Thyroid gland (tissue), 4 donors: Measurements from ENCODE around the gene TC2N.

Source experiments
- POLR2A ChIP-seq, 2 donors: fragments of 450-650 bp; IDR thresholded peaks; one replicate each; pipeline ENCODE4 v1.6.1; 2017; ENCODE audit warnings: antibody characterized with exemption in 2 of 2, mild to moderate bottlenecking in 2 of 2, moderate library complexity in 1 of 2
- TF ChIP-seq, protein P1 (sequence below), 6 experiments: fragments of 200-600 bp in 3 of 6; fragments of 450-650 bp in 3 of 6; sonication (generic) in 3 of 6; IDR thresholded peaks; one replicate each; pipeline ENCODE4 v1.5.1; 2016 to 2019; ENCODE audit warnings: antibody characterized with exemption in 6 of 6, mild to moderate bottlenecking in 2 of 6, inconsistent platforms in 1 of 6, moderate library complexity in 1 of 6

DNA sequence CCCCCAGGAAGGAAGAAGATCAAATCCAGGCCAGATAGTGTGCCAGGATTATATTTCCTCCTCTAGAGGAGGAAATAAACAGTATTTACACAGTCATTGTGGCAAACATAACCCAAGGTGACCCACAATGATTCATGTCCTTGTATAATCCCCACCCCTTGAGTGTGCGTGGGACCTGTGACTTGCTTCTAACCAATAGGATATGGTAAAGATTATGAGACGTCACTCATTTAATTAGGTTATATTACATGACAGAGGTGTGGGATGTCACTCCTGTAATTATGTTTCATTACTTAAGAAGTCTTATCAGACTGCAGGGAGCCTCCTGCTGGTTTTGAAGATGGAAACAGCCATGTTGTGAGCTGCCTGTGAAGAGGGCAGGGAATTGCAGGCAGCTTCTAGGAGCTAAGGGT, 123.3 kb downstream of the TC2N start:
- TF ChIP-seq, protein P1, sequence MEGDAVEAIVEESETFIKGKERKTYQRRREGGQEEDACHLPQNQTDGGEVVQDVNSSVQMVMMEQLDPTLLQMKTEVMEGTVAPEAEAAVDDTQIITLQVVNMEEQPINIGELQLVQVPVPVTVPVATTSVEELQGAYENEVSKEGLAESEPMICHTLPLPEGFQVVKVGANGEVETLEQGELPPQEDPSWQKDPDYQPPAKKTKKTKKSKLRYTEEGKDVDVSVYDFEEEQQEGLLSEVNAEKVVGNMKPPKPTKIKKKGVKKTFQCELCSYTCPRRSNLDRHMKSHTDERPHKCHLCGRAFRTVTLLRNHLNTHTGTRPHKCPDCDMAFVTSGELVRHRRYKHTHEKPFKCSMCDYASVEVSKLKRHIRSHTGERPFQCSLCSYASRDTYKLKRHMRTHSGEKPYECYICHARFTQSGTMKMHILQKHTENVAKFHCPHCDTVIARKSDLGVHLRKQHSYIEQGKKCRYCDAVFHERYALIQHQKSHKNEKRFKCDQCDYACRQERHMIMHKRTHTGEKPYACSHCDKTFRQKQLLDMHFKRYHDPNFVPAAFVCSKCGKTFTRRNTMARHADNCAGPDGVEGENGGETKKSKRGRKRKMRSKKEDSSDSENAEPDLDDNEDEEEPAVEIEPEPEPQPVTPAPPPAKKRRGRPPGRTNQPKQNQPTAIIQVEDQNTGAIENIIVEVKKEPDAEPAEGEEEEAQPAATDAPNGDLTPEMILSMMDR (IDR thresholded peaks at IDR 0.05): no peak
- TF ChIP-seq POLR2A (IDR thresholded peaks at IDR 0.05): no peak
